Esophagus squamous epithelium (tissue), 4 donors: ENCODE results near the gene CD160.

ENCODE experiments used
- CTCF ChIP-seq, 6 experiments: fragments of 450-650 bp in 4 of 6; fragments of 200-600 bp in 2 of 6; sonication (generic) in 2 of 6; IDR thresholded peaks; one replicate each; pipeline ENCODE4 v1.5.1; 2016 to 2019; ENCODE audit warnings: antibody characterized with exemption in 6 of 6, mild to moderate bottlenecking in 4 of 6, moderate library complexity in 4 of 6
- POLR2A ChIP-seq, 4 donors: fragments of 450-650 bp; IDR thresholded peaks; one replicate each; pipeline ENCODE4 v1.6.1; 2017; ENCODE audit warnings: antibody characterized with exemption in 4 of 4, mild to moderate bottlenecking in 4 of 4, moderate library complexity in 3 of 4

GRCh38 chr1:145692785-145693443, 26.4 kb upstream of the CD160 start:
- TF ChIP-seq POLR2A (IDR thresholded peaks at IDR 0.05) = no peak
- no peak for TF ChIP-seq CTCF (IDR thresholded peaks at IDR 0.05)
